A549 (cell line): ENCODE results near the gene NAA38.

Experiments
- CBX8 ChIP-seq: fragments of 200-600 bp; sonication (generic); IDR thresholded peaks from 2 replicates; pipeline ENCODE4 v1.6.1; 2016
- CHD4 ChIP-seq: fragments of 200-600 bp; sonication (generic); IDR thresholded peaks from 2 replicates; pipeline ENCODE4 v1.6.1; 2016; ENCODE audit warnings: antibody characterized with exemption, mild to moderate bottlenecking, borderline replicate concordance
- CTCF ChIP-seq: fragments of >200 bp; sonication (Bioruptor Twin); formaldehyde crosslinking; IDR thresholded peaks from 3 replicates; pipeline ENCODE4 v1.5.1; 2016
- E2F6 ChIP-seq: IDR thresholded peaks from 2 replicates; pipeline ENCODE4 v1.6.1; 2012; ENCODE audit warnings: low read depth, borderline replicate concordance
- EP300 ChIP-seq, 2 experiments: fragments of >200 bp; sonication (Bioruptor Twin); formaldehyde crosslinking; IDR thresholded peaks; 2 replicates in 1 of 2; 3 replicates in 1 of 2; pipeline ENCODE4 v1.6.1; 2016 to 2017
- FOXS1 ChIP-seq: fragments of 250-450 bp; sonication (Bioruptor Pico); IDR thresholded peaks from 2 replicates; pipeline ENCODE4 v1.5.0; 2020; ENCODE audit warnings: mild to moderate bottlenecking, moderate library complexity
- NFE2L2 ChIP-seq: fragments of 150-350 bp; conservative IDR thresholded peaks from 2 replicates; pipeline ENCODE4 v1.6.1; 2014; ENCODE audit warnings: low read length
- POLR2A ChIP-seq: IDR thresholded peaks from 2 replicates; pipeline ENCODE4 v1.6.1; 2012; ENCODE audit warnings: mild to moderate bottlenecking, low read length
- RARB ChIP-seq: fragments of 250-450 bp; sonication (Bioruptor Pico); IDR thresholded peaks from 2 replicates; pipeline ENCODE4 v1.8.0; 2021; ENCODE audit warnings: mild to moderate bottlenecking, moderate library complexity
- TP53 ChIP-seq: fragments of 250-450 bp; sonication (Bioruptor Pico); IDR thresholded peaks from 2 replicates; pipeline ENCODE4 v1.5.0; 2021; ENCODE audit warnings: mild to moderate bottlenecking, moderate library complexity

- TF ChIP-seq FOXS1 (CRISPR knock-in tag) (no peak), CTCF (no peak), E2F6 (no peak), NFE2L2 (no peak), TP53 (no peak), RARB (CRISPR knock-in tag) (no peak), POLR2A (no peak), CHD4 (no peak), CBX8 (no peak), EP300 (IDR thresholded peaks at IDR 0.05) (no peak)
Observed at GRCh38 chr17:7849130-7849750, 8.1 kb downstream of the NAA38 start.
